Measurements from ENCODE around the gene FOXP1.

GRCh38 chr3:71376911-71377310 lies 206.6 kb downstream of the FOXP1 start:
- TF ChIP-seq CTCF (IDR thresholded peaks at IDR 0.05) (no peak), POLR2A (IDR thresholded peaks at IDR 0.05) (no peak)

All from uterus (tissue), 2 donors.